UCSD-AML1 (cell line): ENCODE results near the gene SPATA21.
A peak's percentile ranks its signal among the peaks of the same experiment; 100 is the strongest.

Experiments
- DNase-seq: peaks from one replicate; lab custom pipeline; 2025; ENCODE audit not compliant: unreplicated experiment; lab: John Stamatoyannopoulos, UW

Gene SPATA21

DNA sequence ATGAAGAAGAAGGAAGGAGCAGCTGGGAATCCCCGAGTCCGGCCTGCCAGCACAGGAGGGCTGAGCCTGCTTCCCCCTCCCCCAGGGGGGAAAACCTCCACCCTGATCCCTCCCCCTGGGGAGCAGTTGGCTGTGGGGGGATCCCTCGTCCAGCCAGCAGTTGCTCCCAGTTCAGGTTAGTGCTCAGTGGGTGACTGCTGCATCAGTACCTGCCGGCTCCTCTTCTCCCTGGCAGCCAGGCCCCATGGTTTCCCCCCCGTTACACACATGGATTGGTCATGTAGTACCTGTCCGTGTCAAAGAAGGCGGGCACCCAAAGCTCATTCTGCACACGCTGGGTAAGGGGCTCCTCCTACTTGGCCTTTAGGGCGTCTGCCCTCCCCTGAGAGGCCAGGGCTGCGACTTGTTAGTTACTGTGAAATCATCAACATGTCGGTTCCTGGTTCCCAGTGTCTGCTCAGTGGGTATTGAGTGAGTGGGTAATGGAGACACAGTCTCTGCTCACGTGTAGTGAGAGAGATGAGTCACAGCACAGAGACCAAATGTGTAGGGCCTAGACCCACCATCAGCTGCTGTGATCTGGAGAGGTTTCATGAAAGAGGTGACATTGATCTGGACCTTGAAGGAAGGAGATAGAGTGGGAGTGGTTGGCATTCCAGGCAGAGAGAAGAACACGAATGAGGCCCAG lies 14.8 kb upstream of the SPATA21 start:
- no peak for DNase-seq

DNA sequence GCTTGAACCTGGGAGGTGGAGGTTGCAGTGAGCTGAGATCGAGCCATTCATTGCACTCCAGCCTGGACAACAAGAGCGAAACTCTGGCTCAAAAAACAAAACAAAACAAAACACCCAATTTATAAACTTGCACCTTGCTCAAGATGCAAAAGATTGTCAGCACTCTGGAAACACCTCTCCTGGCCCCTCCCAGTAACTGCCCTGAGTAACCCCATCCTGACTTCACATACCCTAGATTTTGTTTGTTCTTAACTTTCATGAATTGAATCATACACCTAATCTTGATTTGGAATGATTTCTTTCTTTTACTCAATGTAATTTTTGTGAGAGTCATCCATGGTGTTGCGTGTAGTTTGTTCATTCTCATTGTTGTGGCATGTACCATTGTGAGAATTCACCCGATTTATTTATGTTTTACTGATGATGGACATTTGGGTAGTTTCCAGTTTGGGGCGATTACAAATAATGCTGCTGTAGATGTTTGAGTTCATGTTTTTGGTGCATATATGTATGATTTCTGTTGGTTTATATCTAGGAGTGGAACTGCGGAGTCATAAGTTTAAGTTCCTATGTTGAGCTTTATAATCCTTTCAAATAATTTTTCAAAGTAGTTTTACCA lies 13.7 kb upstream of the SPATA21 start:
- no peak for DNase-seq

DNA sequence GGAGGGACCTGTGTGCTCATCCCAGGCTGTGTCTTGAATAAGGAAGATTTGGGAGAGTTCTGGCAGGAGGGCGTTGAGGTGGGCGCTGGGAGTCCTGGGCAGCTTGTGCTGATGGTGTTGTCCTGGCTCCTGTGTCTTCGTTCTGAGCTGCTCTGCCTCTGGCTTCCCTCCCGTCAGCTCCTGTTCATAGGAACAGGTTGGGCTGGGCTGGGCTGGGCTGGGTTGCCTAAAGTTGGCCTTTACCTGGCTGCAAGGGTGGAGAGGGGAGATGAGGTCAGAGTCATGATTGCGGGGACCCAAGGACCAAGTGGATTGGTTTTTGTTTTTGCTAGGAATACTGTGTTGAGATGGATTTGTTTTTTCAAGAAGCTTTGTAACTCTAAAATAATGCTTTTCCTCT lies 12.4 kb upstream of the SPATA21 start:
- DNase-seq = no peak

DNA sequence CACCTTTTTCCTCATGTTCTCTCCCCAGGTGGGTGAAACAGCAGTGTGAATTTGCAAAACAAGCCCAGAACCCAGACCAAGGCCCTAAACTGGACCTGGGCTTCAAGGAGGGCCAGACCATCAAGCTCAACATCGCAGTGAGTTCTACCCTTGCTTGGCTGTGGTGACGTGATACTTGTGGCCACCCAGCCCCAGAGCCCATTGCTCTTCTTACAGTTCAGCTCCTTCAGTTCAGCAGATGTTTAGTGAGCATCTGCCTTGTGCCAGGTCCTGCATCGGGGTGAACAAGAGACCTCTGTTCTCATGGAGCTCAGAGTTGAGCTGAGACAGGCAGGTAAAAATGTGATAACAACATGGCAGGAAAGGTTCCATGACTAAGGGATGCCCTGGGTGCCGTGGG lies 11.8 kb upstream of the SPATA21 start:
- DNase-seq = no peak

DNA sequence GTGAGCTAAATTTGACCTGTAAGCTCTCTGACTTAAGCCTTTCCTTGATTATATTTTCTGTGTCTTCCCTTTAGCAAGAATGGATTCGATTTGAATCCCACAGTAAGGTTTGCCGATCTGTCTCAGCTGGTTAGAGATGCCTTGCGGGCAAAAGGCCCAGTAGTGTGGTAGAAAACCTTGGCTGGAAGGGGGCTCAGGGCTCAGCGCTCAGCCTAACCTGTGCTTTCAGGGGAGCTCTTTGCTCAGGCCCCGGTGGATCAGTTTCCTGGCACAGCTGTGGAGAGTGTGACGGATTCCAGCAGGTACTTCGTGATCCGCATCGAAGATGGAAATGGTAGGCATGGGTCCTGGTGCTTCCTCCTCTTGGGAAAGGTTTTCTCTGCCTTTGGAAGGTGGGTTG lies 10.4 kb upstream of the SPATA21 start:
- no peak for DNase-seq

DNA sequence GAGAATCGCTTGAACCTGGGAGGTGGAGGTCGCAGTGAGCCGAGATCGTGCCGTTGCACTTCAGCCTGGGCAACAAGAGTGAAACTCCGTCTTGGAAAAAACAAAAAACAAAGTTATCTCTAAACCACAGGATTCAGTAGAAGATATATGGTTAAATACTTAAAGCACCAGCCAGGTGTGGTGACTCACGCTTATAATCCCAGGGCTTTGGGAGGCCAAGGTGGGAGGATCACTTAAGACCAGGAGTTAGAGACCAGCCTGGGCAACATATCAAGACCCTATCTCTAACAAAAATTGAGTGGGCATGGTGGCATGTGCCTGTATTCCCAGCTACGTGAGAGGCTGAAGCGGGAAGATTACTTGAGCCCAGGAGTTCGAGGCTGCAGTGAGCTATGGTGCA lies 8.9 kb upstream of the SPATA21 start:
- no peak for DNase-seq

DNA sequence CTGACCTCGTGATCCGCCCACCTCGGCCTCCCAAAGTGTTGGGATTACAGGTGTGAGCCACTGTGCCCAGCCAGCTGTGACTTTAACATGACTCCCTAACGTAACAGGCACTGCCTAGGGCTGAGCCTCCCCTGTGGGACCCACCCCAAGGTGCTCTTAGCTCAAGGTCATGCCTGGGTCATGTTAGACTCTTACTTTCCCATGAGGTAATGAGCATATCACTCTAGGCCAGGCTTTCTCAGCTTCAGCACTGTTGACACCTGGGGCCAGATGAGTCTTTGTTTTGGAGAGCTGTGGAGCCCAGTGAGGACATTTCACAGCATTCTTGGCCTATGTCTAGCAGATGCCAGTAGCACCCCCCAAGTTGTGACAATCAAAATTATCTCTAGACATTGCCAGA lies 7.8 kb upstream of the SPATA21 start:
- no peak for DNase-seq

DNA sequence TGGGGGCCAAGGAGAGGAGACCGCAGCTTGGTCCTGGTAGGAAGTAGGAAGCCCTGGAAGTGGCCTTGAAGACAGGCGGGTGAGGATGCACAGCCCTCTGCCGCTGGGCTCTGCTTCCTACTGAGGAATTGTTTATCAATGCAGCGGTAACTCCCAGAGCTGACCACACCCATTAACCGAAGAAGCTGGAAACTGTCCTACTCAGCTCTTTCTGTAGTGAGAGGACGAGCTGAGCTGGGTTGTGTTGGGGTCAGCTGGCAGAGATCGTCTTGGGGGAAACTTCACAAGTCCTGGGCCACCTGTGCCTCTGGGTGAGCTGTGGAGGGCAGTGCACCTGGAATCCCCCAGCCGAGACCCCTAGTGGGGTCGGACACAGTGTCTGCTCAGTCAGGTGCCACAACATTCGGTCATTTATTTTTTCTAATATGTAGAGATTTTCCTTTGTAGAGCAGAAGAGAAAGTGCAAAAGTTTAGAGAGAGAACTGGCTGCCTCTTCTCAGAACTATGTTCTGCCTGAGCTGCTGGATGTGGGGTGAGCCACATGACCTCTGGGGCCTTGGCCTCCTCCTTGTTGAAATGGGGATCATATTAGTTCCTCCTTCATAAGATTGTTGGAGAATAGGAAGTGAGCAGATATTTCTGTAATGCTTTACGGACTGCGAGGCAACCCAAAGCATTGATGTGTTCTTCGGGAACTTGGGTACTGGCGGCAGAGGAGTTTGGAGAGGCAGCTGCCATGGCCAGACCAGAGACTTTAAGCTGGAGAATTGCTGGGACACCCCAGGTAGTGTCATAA lies 6.9 kb upstream of the SPATA21 start:
- DNase-seq = no peak

DNA sequence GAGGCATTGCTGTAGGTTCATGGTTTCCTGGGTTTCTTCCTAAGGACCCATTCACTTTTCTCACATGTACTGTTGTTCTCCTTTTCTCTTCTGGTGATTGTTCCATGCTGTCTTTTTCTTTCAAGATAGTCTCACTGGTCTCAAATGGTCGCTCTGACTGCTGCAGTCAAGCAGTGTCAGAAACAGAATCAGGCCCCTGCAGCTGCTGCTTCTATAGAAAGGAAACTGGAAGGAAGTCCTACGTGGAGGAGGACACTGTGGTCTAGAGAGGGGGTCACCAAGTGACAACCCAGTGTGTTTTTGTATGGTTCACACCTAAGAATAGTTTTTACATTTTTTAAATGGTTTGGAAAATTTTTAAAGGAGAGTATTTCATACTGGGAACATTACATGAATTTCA lies 5.7 kb upstream of the SPATA21 start:
- DNase-seq = peak; percentile 20

DNA sequence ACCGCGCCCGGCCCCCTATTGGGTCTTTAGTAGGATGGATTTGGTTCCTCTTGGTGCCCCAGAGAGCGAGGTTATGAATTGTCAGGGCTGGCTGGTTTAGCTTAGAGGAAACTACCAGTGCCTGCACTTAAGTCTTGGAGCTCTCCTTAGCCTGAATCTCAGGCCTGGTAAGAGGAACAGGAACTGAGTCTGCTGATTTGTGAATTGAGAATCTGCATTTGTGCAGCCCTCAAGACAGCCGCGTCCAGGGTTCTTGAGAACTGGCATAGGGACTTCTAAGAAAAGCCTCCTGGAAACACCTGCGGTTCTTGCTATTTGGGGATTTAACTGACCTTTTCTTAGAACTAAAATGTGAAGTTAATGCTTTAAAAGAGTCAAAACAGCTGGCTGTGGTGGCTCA lies 5.0 kb upstream of the SPATA21 start:
- no peak for DNase-seq

DNA sequence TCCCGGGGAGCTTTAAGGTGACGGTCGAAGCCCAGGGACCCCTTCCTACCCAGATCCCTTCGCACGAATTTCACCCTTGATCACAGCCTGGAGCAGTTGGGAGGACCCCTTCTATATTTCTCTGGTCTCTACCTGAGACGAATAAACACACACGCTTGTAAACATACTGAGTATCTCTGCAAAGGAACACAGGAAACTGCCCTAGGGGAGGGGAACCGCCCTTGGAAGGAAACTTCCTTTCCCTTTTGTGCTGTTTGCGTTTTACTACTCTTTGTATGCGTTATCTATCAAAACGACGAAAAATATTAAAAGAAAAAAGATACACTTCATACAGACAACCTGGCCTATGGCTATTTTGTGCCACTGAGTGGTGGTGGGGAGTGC lies 4.0 kb upstream of the SPATA21 start:
- no peak for DNase-seq

DNA sequence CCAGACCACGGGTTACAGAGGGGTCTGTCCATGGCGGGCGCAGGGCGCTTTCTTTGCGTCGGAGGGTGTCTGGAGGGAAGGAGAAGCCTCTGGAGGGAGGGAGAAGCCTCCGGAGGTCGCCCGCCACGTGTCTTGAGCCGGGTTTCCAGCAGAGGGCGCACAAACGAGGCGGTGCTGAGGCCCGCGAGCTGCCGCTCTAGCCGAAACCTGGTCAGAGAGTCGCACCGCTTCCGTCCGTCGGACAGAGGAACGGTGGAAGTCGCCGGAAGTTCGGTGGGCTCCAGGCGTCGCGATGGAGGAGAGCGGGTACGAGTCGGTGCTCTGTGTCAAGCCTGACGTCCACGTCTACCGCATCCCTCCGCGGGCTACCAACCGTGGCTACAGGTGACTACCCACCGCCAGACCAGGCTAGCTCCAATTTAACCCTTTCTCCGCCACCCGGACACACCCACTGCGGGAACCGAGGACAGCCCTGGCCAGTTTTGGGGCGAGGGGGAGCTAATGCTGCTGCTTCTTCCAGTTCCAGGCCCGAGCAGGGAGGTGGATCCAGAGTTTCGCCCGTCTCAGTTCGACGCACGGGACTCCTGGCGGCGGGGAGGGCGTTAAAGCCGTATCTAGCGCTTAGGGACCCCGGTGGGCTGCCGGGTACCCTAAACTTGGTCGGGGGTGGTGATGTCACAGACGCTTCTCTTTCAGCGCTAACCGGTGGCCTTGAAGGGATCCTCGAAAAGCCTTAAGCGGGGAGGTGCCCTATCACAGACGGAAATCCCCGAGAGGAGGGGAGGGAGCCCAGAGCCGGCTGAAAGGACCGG lies 3.5 kb upstream of the SPATA21 start, which contains the start of gene NECAP2:
Gene NECAP2, plus strand, starts transcription at position 255 of the 812 bp plus-strand sequence. Its CDS starts 38 bp downstream, at position 293.
- DNase-seq = peak; percentile 94

DNA sequence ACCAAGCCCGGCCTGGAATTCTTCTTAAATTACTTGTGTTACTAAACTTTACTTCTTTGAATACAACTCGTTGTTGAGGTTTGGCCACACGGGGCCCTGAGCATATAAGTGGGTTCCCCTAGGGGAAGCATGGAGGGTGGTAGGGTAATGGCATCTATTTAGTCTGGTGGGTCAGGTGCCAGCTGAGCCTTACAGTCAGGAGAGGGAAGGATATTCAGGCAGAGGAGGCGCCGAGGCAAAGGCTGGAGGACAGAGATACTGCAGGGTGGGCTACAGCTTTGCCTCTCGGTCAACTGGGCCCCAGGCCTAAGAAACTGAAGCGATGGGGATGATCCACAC lies 2.9 kb upstream of the SPATA21 start:
- no peak for DNase-seq

DNA sequence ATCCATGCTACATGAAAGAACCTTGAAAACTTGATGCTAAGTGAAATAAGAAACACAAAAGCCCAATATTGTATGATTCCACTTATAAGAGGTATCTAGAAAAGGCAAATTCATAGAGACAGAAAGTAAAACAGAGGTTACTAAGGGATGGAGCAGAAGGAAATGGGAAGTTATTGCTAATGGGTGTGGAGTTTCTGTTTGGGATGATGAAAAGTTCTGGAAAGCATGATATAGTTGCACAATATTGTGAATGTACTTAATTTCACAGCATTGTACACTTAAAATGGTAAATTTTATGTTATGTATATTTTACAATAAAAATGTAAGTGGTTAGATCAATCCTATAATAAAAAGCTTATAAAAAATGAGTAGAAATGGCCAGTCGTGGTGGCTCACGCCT lies 1.7 kb upstream of the SPATA21 start:
- no peak for DNase-seq

DNA sequence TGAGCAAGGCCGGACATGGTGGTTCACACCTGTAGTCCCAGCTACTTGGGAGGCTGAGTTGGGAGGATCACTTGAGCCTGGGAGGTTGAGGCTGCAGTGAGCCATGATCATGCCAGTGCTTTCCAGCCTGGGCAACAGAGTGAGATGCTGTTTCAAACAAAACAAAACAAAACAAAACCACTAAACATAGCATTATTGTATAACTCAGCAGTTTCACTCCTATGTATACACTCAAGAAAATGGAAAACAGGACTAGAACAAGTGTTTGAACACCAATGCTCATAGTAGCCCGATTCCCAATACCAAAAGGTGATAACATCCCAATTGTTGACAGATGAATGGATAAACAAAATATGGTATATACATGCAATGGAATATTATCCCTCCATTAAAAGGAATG lies 1.3 kb upstream of the SPATA21 start:
- no peak for DNase-seq

DNA sequence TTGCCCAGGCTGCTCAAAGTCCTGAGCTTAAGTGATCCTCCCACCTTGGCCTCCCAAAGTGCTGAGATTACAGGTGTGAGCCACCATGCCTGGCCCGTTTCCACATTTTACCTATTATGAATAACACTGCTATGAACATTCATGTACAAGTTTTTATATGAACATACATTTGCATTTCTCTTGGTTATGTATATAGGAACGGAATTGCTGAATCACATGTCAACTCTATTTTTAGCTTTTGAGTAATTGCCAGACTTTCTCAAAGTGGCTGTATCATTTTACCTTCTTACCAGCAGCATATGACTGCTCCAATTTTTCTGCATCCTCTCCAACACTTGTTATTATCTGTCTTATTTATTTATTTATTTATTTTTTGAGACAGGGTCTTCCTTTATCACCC lies 2.7 kb downstream of the SPATA21 start:
- no peak for DNase-seq

DNA sequence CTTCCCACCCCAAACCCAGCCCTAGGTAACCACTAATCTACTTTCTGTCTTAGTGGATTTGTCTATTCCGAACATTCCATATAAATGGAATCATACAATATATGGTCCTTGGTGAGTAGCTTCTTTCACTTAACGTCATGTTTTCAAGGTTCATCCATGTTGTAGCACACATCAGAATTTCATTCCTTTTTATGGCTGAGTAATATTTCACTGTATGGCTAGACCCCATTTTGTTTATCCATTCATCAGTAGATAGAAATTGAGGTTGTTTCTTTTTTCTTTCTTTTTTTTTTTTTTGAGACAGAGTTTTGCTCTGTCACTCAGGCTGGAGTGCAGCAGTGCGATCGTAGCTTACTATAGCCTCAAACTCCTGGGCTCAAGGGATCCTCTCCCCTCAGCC lies 3.2 kb downstream of the SPATA21 start:
- DNase-seq = no peak

DNA sequence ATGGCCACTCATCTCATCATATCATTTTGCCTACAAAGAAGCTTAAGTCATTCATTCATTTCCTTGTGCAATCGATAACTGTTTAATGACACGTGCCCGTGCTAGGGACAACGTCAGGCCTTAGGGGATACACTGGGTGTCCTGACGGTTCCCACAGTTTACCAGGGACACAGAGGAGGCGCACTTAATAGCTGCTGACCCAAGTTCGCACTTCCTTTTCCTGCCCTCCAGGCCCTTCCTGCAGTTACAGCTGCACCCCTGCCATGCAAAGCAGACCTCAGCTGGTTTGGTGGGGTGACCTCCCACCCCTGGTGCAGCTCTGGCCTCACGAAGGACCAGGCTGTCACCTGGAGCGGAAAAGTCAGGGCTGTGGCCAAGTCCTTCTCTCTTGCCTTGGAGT lies 4.2 kb downstream of the SPATA21 start:
- peak; percentile 30 for DNase-seq

DNA sequence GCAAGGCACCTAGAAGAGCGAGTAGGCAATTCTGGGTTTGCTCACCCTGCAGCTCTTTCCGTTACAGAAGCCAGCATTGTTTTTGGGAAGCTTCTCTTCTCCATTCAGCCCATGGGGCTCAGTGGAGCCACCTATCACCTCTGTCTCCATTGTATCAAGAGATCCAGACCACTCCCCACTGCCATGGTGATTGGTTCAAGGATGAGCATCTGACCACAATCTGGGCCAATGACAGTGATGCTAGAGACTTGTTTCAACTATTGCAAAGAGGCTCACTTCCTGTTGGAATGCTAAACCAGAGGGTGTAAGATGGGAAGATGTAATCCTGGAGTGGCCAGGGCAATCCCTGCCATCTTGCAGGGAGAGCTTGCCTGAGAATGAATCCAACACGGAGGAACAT lies 6.6 kb downstream of the SPATA21 start:
- DNase-seq = no peak

DNA sequence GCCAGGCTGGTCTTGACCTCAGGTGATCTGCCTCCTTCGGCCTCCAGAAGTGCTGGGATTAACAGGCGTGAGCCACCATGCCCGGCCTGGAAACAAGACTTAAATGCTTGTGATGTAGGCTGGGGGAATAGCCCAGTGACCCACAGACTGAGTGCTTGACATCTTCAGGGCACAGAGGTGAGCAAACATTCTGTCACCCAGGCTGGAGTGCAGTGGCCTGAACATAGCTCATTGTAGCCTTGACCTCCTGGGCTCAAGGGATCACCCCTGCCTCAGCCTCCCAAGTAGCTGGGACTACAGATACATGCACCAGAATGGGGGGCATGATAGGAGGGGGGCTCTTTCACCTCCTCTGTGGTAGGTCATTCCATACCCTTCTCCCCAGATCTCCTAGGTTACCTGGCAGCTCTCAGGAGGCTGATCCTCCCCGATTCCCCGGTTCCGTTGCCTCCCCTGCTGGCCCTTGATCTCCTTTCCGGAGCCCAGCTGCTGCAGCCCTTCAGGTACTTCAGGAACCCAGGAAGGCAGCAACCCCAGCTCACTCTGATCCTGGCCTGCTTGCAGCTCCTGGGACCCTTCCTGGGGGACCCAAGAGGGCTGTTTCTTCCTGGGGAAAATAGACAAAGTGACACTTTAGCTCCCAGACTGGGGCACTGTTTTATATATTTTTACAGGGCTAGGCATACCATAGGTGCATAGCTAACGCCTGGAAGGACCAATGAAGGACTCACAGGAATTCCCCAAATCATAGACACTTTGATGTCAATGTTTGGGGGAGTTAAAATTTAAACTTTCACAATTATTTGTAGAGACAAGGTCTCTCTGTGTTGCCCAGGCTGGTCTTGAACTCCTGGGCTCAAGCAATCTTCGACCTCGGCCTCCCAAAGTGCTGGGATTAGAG lies 11.8 kb downstream of the SPATA21 start:
- DNase-seq = no peak

DNA sequence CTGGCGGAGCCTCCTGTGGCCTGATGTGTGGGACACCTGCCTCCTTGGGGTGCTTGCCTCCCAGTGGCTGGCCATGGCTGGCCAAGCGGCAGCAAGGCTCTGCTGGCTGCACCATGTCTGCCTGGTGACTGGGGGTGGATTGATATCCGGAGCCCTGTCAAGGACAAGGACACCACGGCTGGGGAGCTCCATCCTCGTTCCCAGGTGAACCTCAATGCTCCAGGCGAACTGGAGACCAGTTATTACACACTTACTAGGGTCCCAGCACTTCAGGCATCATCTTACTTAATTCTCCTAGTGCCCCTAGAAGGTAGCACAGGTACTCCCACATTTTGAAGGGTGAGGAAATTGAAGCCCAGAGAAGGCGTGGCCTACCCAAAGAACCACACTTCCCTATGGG lies 15.2 kb downstream of the SPATA21 start:
- DNase-seq = no peak
